Thoracic aorta (tissue), 2 donors: Measurements from ENCODE around the gene GOLGA6L10. TPM values are rescaled to one million over a fixed set of nuclear protein-coding genes. Genes with fewer than 3 reads are reported as not detected.

Experiments
- ATAC-seq: fragments of 150-250 bp; one replicate; pipeline ENCODE4 v1.8.0; 2017; ENCODE audit warnings: low read depth; ENCODE audit not compliant: insufficient number of reproducible peaks, low FRiP score
- DNase-seq: peaks from one replicate; pipeline ENCODE4 v3.0.0-alpha.2; 2020; ENCODE audit warnings: low spot score
- H3K27ac ChIP-seq, 2 donors: fragments of 200-600 bp; sonication (generic); 1 replicate in 1 of 2; 2 replicates in 1 of 2; pipeline ENCODE4 v1.5.1; 2016; ENCODE audit warnings: mild to moderate bottlenecking in 2 of 2, moderate library complexity in 2 of 2
- H3K27me3 ChIP-seq: fragments of 200-600 bp; sonication (generic); replicated peaks from 2 replicates; pipeline ENCODE4 v1.6.0; 2016; ENCODE audit warnings: mild to moderate bottlenecking; ENCODE audit not compliant: insufficient read depth
- H3K36me3 ChIP-seq: fragments of 200-600 bp; sonication (generic); one replicate; pipeline ENCODE4 v1.5.1; 2016
- H3K4me1 ChIP-seq, 2 donors: fragments of 200-600 bp; sonication (generic); 1 replicate in 1 of 2; 2 replicates in 1 of 2; pipeline versions ENCODE4 v1.5.1 to v1.6.0; 2016; ENCODE audit warnings: low read depth in 2 of 2, mild to moderate bottlenecking in 1 of 2; ENCODE audit not compliant: control insufficient read depth in 1 of 2
- H3K4me3 ChIP-seq: fragments of 200-600 bp; sonication (generic); 2 replicates; pipeline ENCODE4 v1.5.1; 2016; ENCODE audit warnings: mild to moderate bottlenecking
- H3K9me3 ChIP-seq: fragments of 200-600 bp; sonication (generic); 2 replicates; pipeline ENCODE4 v1.5.1; 2016
- total RNA-seq, 2 donors: library from RNA; depleted of rRNA; stranded (reverse); fragments of >200 nt; gene quantifications; one replicate each; pipeline versions ENCODE4 v1.1.0 to v1.2.3, GENCODE V29; 2016
- TF ChIP-seq, protein P1 (sequence below): fragments of 200-600 bp; sonication (generic); IDR thresholded peaks from one replicate; pipeline ENCODE4 v1.5.1; 2019; ENCODE audit warnings: antibody characterized with exemption

GOLGA6L10 gene
- total RNA-seq, 2 donors from 2014 or later: 0.42 to 3.1 TPM

DNA sequence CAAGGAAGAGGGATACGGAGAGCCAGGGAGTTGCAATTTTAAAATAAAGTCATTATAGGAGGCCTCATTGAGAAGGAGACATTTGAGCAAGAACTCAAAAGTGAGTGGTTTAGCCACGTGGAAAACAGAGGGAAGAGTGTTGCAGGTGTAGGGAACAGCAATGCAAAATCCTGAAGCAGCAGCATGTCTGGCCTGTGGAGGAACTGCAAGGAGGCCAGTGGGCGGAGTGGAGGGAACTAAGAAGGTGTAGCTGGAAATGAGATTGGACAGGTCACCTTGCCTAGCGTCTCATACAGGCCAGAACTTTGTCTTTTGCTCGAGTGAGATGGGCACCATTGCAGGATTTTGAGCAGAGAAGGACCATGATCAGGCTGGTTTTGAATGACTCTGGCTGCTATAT lies 51.7 kb downstream of the GOLGA6L10 start:
- Histone ChIP-seq H3K36me3 (no peaks in the 10 kb centered on the region), H3K4me1 (no peaks in the 10 kb centered on the region), H3K9me3 (no peaks in the 10 kb centered on the region), H3K27me3 (no peaks in the 10 kb centered on the region), H3K27ac (no peak overlapping the region), H3K4me3 (no peak overlapping the region)
- ATAC-seq (no peak), DNase-seq (no peak)
- TF ChIP-seq, protein P1, sequence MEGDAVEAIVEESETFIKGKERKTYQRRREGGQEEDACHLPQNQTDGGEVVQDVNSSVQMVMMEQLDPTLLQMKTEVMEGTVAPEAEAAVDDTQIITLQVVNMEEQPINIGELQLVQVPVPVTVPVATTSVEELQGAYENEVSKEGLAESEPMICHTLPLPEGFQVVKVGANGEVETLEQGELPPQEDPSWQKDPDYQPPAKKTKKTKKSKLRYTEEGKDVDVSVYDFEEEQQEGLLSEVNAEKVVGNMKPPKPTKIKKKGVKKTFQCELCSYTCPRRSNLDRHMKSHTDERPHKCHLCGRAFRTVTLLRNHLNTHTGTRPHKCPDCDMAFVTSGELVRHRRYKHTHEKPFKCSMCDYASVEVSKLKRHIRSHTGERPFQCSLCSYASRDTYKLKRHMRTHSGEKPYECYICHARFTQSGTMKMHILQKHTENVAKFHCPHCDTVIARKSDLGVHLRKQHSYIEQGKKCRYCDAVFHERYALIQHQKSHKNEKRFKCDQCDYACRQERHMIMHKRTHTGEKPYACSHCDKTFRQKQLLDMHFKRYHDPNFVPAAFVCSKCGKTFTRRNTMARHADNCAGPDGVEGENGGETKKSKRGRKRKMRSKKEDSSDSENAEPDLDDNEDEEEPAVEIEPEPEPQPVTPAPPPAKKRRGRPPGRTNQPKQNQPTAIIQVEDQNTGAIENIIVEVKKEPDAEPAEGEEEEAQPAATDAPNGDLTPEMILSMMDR: no peak

DNA sequence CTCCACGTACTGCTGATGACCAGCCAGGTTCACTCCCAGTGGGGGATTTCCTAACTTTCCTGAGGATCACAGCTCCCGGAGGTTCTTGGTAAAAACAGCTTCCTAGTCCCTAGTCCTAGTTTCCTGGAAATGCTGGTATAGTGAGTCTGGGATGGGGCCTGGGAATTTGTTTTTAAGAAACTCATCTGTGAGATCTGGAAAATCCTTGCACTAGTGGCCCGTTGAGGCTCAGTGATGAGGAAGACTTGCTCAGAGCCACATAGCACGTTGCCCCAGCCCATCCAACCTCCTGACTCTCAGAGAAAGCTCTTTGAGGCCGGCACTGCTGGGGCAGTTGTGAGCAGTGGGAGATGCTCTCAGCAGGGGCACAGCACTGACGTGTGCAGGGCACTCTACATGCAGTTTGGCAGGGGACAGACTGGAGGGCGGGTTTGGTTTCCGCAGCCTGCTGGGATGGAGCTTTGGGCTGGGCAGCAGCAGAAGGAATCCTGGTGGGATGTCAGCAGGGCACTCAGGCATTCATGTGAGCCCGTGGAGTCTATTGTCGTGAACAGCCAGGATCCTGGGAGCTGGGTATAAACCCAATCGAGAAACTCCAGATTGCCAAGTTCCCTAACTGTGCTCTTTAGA lies 55.1 kb downstream of the GOLGA6L10 start:
- TF ChIP-seq, protein P1: no peak
- Histone ChIP-seq H3K4me1 (no peaks in the 10 kb centered on the region), H3K36me3 (no peaks in the 10 kb centered on the region), H3K27ac (no peak overlapping the region), H3K9me3 (no peaks in the 10 kb centered on the region), H3K4me3 (no peak overlapping the region), H3K27me3 (no peaks in the 10 kb centered on the region)
- DNase-seq (no peak), ATAC-seq (no peak)

DNA sequence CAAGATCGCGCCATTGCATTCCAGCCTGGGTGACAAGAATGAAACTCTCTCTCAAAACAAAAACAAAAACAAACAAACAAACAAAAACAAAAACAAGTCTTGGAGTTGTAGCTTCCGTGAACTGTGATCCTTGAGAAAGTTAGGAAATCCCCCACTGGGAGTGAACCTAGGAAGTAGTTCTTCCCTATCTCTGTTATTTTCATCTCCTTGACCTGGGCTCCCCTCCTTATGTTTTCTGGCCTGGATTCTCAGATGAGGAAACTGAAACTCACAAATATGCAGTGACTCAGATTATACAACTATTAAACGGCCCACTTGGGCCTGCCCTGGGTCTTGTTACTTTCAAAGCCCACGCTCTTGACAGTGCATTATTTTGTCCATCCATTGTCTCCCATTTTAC lies 57.0 kb downstream of the GOLGA6L10 start:
- Histone ChIP-seq H3K36me3 (no peaks in the 10 kb centered on the region), H3K27me3 (no peaks in the 10 kb centered on the region), H3K27ac (no peak overlapping the region), H3K4me3 (no peak overlapping the region), H3K4me1 (no peaks in the 10 kb centered on the region), H3K9me3 (no peaks in the 10 kb centered on the region)
- DNase-seq: no peak
- ATAC-seq: no peak
- TF ChIP-seq, protein P1: no peak

Other genes starting within 250 kb of the GOLGA6L10 start
- 10 to 100 TPM in 1 of 2 donors, 1 to 10 TPM in 1; 9.2 to 20.2 TPM for gene EFL1, start 86.7 kb downstream of the GOLGA6L10 start, total RNA-seq
- not detected for gene SAXO2, start 86.7 kb downstream of the GOLGA6L10 start, total RNA-seq
- 1 to 10 TPM; 1.8 to 3.2 TPM for gene GOLGA6L9, start 80.3 kb upstream of the GOLGA6L10 start, total RNA-seq
- 1,000 to 10,000 TPM in 1 of 2 donors, 100 to 1,000 TPM in 1; 887 to 1,033 TPM for gene RPS17, start 191.0 kb upstream of the GOLGA6L10 start, total RNA-seq